Measurements from ENCODE around the gene DGKB. TPM values are rescaled to one million over a fixed set of nuclear protein-coding genes. Genes with fewer than 3 reads are reported as not detected.

Gene DGKB
- total and polyA plus RNA-seq, 2 of the 8 experiments (the other 6 are each of a cell fraction or from before 2014, with no cell fraction given) = 1.9 to 2.6 TPM

DNA sequence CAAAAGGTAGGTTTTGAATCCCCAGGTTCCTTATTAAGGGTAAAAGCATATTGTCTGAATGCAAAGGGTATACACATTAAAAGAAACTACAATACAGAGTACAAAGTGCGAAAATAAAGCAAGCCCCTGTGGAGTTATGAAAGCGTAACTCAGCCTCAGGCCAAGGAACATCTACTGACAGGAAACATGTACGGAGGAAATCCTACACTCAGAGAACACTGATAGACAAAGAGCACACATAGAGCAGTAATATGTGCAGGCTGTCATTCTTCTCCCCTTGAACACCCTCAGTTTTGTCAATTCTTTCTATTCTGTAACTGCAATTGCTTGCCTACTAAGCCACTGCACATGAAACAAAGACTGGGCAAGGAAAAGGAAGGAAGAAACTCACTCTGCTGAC lies 150.2 kb downstream of the DGKB start:
- H3K56ac ChIP-seq (replicated peaks; ENCODE audit: insufficient read length, low read depth, low read length) = no peak overlapping the region
- TF ChIP-seq YY1 (IDR thresholded peaks at IDR 0.05; ENCODE audit: low read depth, low read length) = no peak
- TF ChIP-seq FOSL1 (IDR thresholded peaks at IDR 0.05; ENCODE audit: insufficient read depth, low read depth, low read length) = no peak
- TF ChIP-seq BACH1 (IDR thresholded peaks at IDR 0.05; ENCODE audit: low read length) = no peak
- TF ChIP-seq, protein P1, sequence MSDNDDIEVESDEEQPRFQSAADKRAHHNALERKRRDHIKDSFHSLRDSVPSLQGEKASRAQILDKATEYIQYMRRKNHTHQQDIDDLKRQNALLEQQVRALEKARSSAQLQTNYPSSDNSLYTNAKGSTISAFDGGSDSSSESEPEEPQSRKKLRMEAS (IDR thresholded peaks at IDR 0.05) = no peak
- TF ChIP-seq SP4 (IDR thresholded peaks at IDR 0.05; ENCODE audit: low read length) = no peak
- no peak for TF ChIP-seq SIN3A (conservative IDR thresholded peaks at IDR 0.05 in 1 of 2, IDR thresholded peaks at IDR 0.05 in 1 of 2; ENCODE audit: low read depth in 1 of 2, low read length in 2 of 2)
- TF ChIP-seq POU5F1 (IDR thresholded peaks at IDR 0.05; ENCODE audit: low read depth, low read length) = no peak
- no peak for TF ChIP-seq BRCA1 (IDR thresholded peaks at IDR 0.05; ENCODE audit: low read depth, low read length)
- TF ChIP-seq GTF2F1 (IDR thresholded peaks at IDR 0.05; ENCODE audit: borderline replicate concordance, low read depth, low read length) = no peak
- TF ChIP-seq CBX5 (IDR thresholded peaks at IDR 0.05; ENCODE audit: low read depth, low read length) = no peak
- TF ChIP-seq EZH2 (IDR thresholded peaks at IDR 0.05; ENCODE audit: low read depth, low read length, severe bottlenecking) = no peak
- no peak for TF ChIP-seq BCL11A (IDR thresholded peaks at IDR 0.05; ENCODE audit: low read depth in 2 of 2, low read length in 2 of 2)
- TF ChIP-seq EGR1 (IDR thresholded peaks at IDR 0.05; ENCODE audit: borderline replicate concordance, low read depth, low read length) = no peak
- no peak for TF ChIP-seq RBBP5 (IDR thresholded peaks at IDR 0.05; ENCODE audit: borderline replicate concordance, low read depth, low read length)
- TF ChIP-seq EP300 (IDR thresholded peaks at IDR 0.05; ENCODE audit: borderline replicate concordance in 1 of 2, low read depth in 2 of 2, low read length in 2 of 2) = no peak

More for the DNA sequence above, 150.2 kb downstream of the DGKB start:
- H2BK120ac ChIP-seq (replicated peaks; ENCODE audit: low read depth, low read length) = no peak overlapping the region
- H4K8ac ChIP-seq (ENCODE audit: extremely low read depth, insufficient read depth, low read length) = no peak overlapping the region
- H3K23me2 ChIP-seq (ENCODE audit: low read depth, low read length) = no peaks in the 10 kb centered on the region
- H2BK15ac ChIP-seq (ENCODE audit: low read length) = no peak overlapping the region
- H3K4me2 ChIP-seq (ENCODE audit: insufficient read depth in 1 of 2, low read depth in 2 of 2, low read length in 2 of 2) = no peak overlapping the region
- no peak overlapping the region for H2BK20ac ChIP-seq (ENCODE audit: low read length)
- H3K79me1 ChIP-seq (ENCODE audit: low read depth, low read length) = no peaks in the 10 kb centered on the region
- H4K5ac ChIP-seq (ENCODE audit: insufficient read length, low read depth, low read length) = no peak overlapping the region
- no peak overlapping the region for H3K27ac ChIP-seq (ENCODE audit: low read depth, low read length)
- DNase-seq (ENCODE audit: low read depth in 1 of 2, low spot score in 2 of 2) (no peak), FAIRE-seq (no peak)
- H3K18ac ChIP-seq (ENCODE audit: extremely low read depth, low read length) = no peak overlapping the region
- H3K4me3 ChIP-seq (ENCODE audit: extremely low read depth in 1 of 4, insufficient read depth in 2 of 4, low read depth in 3 of 4, low read length in 4 of 4) = no peak overlapping the region
- no peaks in the 10 kb centered on the region for H3K27me3 ChIP-seq (replicated peaks in 1 of 4; ENCODE audit: control insufficient read depth in 3 of 4, extremely low read depth in 1 of 4, insufficient read depth in 3 of 4, low read length in 3 of 4)
- H2AFZ ChIP-seq (ENCODE audit: low read length) = no peak overlapping the region
- no peak overlapping the region for H2AK5ac ChIP-seq (ENCODE audit: low read depth, low read length)
- H3K23ac ChIP-seq (ENCODE audit: insufficient read length) = no peak overlapping the region
- ChIA-PET POLR2A (ENCODE audit: partially characterized antibody) (no interaction called here), CTCF (ENCODE audit: partially characterized antibody) (no interaction called here)
- no peak overlapping the region for H4K91ac ChIP-seq (replicated peaks; ENCODE audit: insufficient read length, low read length)
- no peak overlapping the region for H2BK12ac ChIP-seq (ENCODE audit: low read depth, low read length)
- H3K4me1 ChIP-seq (replicated peaks in 1 of 4; ENCODE audit: control insufficient read depth in 3 of 4, insufficient read depth in 4 of 4, low read length in 3 of 4) = peaks cover 0 to 3% (median 0%) of the 10 kb centered on the region in 4 experiments; a peak in 1 of 7 replicates
- H3K79me2 ChIP-seq (ENCODE audit: control insufficient read depth in 1 of 2, insufficient read depth in 2 of 2, low read length in 2 of 2) = no peaks in the 10 kb centered on the region
- H3K9ac ChIP-seq (replicated peaks in 1 of 4; ENCODE audit: extremely low read depth in 1 of 4, low read depth in 3 of 4, low read length in 3 of 4) = no peak overlapping the region
- H4K20me1 ChIP-seq (replicated peaks in 1 of 2; ENCODE audit: control insufficient read depth in 1 of 2, insufficient read depth in 2 of 2, low read length in 2 of 2) = no peaks in the 10 kb centered on the region
- no peaks in the 10 kb centered on the region for H3K36me3 ChIP-seq (ENCODE audit: control insufficient read depth in 2 of 4, insufficient read depth in 4 of 4, low read length in 3 of 4)
- 91% methylated on average over 3 of the region's 3 CpGs; no CpG with 5 or more reads in 1 of the 2 experiments for WGBS, 2 experiments (ENCODE audit: extremely low coverage in 1 of 2, insufficient coverage in 1 of 2, insufficient read length in 1 of 2, insufficient replicate concordance in 2 of 2, low coverage in 1 of 2, low lambda C conversion rate in 2 of 2, missing lambda C conversion rate in 1 of 2)
- no peak overlapping the region for H3K14ac ChIP-seq (ENCODE audit: insufficient read length)
- H3K9me3 ChIP-seq (ENCODE audit: insufficient read depth in 2 of 2, low read depth in 1 of 2, low read length in 1 of 2) = no peaks in the 10 kb centered on the region
- H2BK5ac ChIP-seq (ENCODE audit: low read depth, low read length) = no peak overlapping the region
- H3K4ac ChIP-seq (replicated peaks; ENCODE audit: insufficient read length, low read depth, low read length) = no peak overlapping the region

All from H1 (cell line).